Measurements from ENCODE around the gene RABL6.
"Not testable (repeated sequence)": the region's sequence is repeated elsewhere in the genome, so short reads cannot be mapped to it uniquely, and the experiment has no call there.

The RABL6 gene

DNA sequence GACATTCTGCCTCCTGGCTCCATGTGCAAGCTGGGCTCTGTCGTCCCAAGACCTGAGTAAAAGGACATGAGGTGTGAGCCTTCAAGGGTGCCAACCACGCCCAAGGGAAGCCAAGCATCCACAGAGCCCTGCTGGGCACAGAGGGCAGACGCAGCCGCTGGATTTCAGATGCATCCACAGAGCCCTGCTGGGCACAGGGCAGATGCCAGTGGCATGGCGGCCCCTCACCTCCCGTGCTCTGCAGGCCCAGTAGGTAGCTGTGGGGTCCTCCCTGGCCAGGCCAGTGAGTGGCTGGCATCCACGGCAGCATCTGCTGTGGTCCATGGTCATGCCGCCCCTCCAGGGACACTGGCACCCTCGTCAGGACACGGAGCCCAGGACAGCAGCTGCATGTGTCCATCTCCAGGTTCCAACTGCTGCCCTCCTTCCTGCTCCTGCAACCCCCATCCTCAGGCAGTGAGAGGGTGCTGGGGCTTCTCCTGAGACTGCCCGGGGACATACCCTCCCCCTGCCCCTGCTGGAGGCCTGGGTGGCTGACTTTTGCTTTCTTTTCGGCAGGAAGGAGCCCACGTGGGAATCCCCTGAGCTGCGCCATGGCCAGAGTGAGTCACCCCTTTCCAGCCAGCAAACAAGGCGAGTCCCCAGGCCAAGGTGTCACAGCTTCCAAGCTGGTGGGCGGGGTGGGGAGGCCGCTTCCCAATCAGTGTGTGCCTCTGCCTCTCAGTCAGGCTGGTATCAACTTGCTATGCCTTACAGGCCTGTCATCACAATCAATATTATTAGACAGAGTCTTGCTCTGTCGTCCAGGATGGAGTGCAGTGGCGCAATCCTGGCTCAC lies 74.6 kb downstream of the RABL6 start:
- DNase-seq (ENCODE audit: low spot score): peak; percentile 55

DNA sequence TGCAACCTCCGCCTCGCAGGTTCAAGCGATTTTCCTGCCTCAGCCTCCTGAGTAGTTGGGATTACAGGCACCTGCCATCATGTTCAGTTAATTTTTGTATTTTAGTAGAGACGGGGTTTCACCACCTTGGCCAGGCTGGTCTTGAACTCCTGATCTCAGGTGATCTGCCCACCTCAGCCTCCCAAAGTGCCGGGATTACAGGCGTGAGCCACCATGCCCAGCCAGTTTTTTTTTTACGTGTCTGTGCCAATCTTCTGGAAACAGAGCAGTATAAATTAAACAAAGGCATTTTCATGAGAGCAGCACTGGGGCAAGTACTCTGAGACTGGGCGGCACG lies 75.2 kb downstream of the RABL6 start:
- DNase-seq (ENCODE audit: low spot score): not testable (repeated sequence)

DNA sequence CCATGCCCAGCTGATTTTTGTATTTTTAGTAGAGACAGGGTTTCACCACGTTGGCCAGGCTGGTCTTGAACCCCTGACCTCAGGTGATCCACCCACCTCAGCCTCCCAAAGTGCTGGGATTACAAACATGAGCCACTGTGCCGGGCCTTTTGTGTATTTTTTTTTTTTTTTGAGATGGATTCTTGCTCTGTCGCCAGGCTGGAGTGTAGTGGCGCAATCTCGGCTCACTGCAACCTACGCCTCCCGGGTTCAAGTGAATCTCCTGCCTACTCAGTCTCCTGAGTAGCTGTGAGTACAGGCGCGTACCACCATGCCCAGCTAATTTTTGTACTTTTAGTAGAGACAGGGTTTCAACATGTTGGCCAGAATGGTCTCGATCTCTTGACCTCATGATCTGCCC lies 75.9 kb downstream of the RABL6 start:
- not testable (repeated sequence) for DNase-seq (ENCODE audit: low spot score)

GRCh38 chr9:136885950-136886578 lies 78.3 kb downstream of the RABL6 start, which contains the start of gene TRAF2:
Gene TRAF2, plus strand, starts transcription at chr9:136886516. Its CDS starts 12,225 bp downstream, at chr9:136898741.
- DNase-seq (ENCODE audit: low spot score): peak; percentile 99

DNA sequence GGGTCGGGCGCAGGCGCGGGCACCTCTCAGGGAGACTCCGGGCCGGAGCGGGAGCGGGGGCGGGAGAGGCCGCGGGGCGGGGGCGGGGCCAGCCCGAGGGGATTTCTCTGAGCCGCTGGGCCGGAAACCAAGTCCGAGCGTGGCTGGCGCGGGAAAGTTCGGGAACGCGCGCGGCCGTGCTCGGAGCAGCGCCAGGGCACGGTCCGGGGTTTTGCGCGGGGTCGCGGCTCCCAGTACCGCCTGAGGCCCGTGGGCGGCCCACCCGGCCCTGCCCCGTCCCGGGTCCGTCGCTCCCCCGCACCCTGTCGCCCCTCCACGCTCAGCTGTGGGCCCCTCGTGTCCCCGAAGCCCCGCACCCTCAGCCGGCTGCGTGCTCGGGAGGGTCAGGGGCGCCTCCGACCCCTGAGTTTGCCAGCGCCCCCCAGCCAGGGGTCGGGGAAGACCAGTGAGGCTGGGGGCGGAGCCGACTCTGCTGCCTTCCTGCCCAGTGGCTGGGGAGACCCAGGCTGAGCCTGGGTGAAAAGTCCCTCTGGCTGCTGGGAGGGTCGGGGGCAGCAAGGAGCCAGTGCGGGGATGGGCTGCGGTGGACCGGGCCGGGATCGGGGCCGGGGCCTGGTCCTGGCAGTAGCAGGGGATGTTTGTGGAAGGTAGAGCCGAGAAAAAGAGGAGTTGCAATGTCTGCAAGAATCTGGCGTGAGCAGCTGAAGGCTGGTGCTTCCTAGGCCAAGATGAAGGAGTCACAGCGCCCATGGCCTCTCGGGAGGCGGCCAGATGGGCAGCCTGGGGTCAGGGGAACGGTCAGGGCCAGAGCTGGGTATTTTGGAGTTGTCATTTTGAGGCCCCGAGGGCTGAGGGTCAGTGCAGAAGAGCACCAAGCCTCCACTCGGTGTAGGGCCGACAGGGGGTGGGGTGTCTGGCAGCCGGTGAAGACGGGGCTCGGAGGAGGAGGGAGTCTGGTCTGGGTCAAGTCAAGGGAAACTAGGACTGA lies 79.2 kb downstream of the RABL6 start:
- peak; percentile 21 for DNase-seq (ENCODE audit: low spot score)

DNA sequence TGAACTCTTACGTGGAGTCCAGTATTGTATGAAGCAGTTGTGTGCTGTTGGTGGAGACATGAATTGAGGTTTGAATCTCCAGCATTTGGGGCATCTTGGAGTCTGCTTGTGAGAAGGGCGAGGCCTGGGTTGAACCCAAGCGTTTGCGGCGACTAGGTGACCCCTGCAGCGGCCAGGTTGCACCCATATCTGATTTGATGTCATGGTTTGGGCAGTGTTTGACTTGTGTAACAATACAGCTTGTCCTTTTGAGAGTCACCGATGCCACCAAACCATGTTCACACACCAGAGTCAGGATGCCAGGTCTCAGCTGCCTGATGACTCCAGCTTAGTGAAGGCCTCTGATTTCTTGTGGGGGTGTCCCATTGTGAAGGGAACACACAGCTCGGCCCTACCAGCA lies 80.7 kb downstream of the RABL6 start:
- no peak for DNase-seq (ENCODE audit: low spot score)

DNA sequence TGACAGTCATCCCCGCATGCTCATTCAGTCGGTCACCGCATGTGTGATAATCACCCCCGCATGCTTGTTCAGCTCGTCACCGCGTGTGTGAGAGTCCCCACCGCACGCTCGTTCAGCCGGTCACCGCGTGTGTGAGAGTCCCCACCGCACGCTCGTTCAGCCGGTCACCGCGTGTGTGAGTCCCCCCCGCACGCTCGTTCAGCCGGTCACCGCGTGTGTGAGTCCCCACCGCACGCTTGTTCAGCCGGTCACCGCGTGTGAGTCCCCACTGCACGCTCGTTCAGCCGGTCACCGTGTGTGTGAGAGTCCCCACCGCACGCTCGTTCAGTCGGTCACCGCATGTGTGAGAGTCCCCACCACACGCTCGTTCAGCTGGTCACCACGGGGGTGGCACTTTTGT lies 82.1 kb downstream of the RABL6 start:
- no peak for DNase-seq (ENCODE audit: low spot score)

GRCh38 chr9:136890661-136891060 lies 82.9 kb downstream of the RABL6 start:
- DNase-seq (ENCODE audit: low spot score): no peak
